ENCODE results near the gene HIVEP3. TPM values are rescaled to one million over a fixed set of nuclear protein-coding genes. Genes with fewer than 3 reads are reported as not detected.

The HIVEP3 gene
- total RNA-seq, 2 donors from 2014 or later, result 2.3 to 12.8 TPM

DNA sequence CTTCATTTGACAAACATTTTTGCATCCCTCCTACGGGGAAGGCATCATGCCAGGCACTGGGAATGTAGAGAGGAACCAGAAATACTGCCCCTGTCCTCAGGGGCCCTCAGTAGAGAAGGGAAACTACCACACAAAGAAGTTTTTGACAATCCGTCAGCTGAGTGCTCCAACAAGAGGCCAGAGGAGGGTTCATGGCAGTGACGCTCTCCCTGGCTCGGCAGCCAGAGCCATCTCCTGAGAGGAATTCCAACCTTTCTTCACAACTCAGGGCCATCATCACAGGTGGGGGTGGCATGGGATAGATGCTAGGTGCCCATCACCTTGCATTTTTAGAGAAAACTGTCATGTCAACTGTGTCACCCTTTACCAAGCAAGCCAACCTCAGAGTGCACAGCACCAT lies 154.1 kb downstream of the HIVEP3 start:
- Histone ChIP-seq H3K4me3 (no peak overlapping the region), H3K36me3 (no peaks in the 10 kb centered on the region), H3K27me3 (replicated peaks; ENCODE audit: insufficient read depth) (no peaks in the 10 kb centered on the region), H3K4me1 (ENCODE audit: control insufficient read depth in 1 of 2, low read depth in 2 of 2) (no peaks in the 10 kb centered on the region), H3K9me3 (no peaks in the 10 kb centered on the region), H3K27ac (no peak overlapping the region)
- DNase-seq (ENCODE audit: low spot score) (no peak), ATAC-seq (ENCODE audit: insufficient number of reproducible peaks, low FRiP score, low read depth) (no peak)
- TF ChIP-seq, protein P1, sequence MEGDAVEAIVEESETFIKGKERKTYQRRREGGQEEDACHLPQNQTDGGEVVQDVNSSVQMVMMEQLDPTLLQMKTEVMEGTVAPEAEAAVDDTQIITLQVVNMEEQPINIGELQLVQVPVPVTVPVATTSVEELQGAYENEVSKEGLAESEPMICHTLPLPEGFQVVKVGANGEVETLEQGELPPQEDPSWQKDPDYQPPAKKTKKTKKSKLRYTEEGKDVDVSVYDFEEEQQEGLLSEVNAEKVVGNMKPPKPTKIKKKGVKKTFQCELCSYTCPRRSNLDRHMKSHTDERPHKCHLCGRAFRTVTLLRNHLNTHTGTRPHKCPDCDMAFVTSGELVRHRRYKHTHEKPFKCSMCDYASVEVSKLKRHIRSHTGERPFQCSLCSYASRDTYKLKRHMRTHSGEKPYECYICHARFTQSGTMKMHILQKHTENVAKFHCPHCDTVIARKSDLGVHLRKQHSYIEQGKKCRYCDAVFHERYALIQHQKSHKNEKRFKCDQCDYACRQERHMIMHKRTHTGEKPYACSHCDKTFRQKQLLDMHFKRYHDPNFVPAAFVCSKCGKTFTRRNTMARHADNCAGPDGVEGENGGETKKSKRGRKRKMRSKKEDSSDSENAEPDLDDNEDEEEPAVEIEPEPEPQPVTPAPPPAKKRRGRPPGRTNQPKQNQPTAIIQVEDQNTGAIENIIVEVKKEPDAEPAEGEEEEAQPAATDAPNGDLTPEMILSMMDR (IDR thresholded peaks at IDR 0.05), result no peak

DNA sequence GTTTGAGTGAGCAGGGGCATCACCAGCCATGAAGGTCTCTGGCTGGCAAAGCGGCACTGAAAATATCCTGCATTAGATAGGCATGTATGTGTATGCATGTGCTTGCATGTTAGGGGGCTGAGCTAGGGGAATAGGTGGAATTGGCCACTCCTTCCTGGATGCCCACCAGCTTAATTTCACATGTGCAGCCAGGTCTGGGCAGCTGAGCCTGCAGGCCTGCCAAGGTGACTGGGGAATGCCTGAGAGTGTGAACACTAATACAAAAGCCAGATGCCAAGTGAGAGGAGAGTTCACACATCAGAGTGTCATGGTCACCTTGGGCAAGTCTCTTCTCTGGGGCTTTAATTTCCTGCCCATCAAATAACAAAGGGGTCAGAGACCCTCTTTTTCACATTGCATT lies 155.9 kb downstream of the HIVEP3 start:
- Histone ChIP-seq H3K4me1 (ENCODE audit: control insufficient read depth in 1 of 2, low read depth in 2 of 2) (no peaks in the 10 kb centered on the region), H3K9me3 (no peaks in the 10 kb centered on the region), H3K4me3 (no peak overlapping the region), H3K27me3 (replicated peaks; ENCODE audit: insufficient read depth) (no peaks in the 10 kb centered on the region), H3K36me3 (no peaks in the 10 kb centered on the region), H3K27ac (no peak overlapping the region)
- TF ChIP-seq, protein P1 (IDR thresholded peaks at IDR 0.05), result no peak
- ATAC-seq (ENCODE audit: insufficient number of reproducible peaks, low FRiP score, low read depth), result no peak
- DNase-seq (ENCODE audit: low spot score), result no peak

DNA sequence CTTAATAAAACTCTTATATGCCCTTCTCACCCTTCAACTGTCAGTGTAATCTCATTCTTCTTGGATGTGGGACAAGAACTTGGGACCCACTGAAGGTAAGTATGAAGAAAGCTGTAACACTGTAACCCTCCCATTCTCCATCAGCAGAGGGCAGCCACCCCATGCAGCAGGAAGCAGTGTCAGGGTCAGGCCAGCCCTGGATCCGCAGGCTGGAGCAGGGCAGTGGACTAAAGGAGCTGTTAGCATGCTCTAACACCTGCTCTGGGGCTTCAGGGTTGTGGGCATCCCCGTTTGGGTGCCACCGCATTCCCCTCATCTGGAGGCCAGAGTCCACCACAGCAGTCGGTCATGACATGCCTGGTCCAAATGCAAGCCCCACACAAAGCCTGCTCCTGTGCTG lies 156.5 kb downstream of the HIVEP3 start:
- ATAC-seq (ENCODE audit: insufficient number of reproducible peaks, low FRiP score, low read depth), result no peak
- no peak overlapping the region for H3K27ac ChIP-seq
- H3K36me3 ChIP-seq, result no peaks in the 10 kb centered on the region
- DNase-seq (ENCODE audit: low spot score), result no peak
- no peaks in the 10 kb centered on the region for H3K4me1 ChIP-seq (ENCODE audit: control insufficient read depth in 1 of 2, low read depth in 2 of 2)
- H3K9me3 ChIP-seq, result no peaks in the 10 kb centered on the region
- no peaks in the 10 kb centered on the region for H3K27me3 ChIP-seq (replicated peaks; ENCODE audit: insufficient read depth)
- TF ChIP-seq, protein P1 (IDR thresholded peaks at IDR 0.05), result no peak
- no peak overlapping the region for H3K4me3 ChIP-seq

DNA sequence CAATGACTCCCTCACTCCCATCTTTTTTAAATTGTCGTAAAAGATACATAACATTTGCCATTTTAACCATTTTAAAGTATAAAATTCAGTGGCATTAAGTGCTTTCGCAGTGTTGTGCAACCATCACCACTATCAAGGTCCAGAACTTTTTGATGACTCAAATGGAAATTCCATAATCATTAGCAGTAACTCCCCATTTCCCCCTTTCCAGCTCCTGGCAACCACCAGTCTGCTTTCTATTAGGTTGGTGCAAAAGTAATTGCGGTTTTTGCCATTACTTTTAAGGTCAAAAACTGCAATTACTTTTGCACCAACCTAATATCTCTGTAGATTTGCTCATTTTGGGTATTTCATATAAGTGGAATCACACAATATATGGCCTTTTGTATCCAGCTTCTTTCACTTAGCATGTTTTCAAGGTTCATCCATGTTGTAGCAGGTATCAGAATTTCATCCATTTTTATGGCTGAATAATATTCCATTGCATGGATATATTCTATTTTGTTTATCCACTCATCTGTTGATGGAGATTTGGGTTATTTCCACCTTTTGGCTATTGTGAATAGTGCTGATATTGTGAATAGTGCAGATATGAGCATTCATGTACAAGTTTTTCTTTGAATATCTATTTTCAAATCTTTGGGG lies 159.7 kb downstream of the HIVEP3 start:
- no peak overlapping the region for H3K4me3 ChIP-seq

DNA sequence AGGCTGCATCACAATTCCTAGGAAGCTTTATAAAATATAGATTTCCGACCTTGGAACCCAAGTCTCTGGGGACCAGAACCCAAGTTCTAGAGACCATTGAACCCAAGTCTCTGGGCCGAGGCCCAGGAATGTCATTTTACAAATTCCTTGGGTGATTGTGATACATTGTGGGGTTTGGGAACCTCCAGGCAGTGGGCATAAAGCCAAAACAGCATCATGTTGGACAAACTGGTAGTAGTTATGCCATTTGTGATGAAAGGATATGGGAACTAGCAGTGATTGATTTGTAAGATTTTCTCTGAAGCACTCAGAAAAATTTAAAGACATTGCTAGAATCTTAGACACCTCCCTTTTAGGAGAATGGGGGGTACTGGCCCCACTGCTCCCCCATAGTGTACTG lies 160.2 kb downstream of the HIVEP3 start:
- Histone ChIP-seq H3K4me1 (ENCODE audit: control insufficient read depth in 1 of 2, low read depth in 2 of 2) (no peaks in the 10 kb centered on the region), H3K9me3 (no peaks in the 10 kb centered on the region), H3K4me3 (no peak overlapping the region), H3K27me3 (replicated peaks; ENCODE audit: insufficient read depth) (no peaks in the 10 kb centered on the region), H3K27ac (no peak overlapping the region), H3K36me3 (no peaks in the 10 kb centered on the region)
- DNase-seq (ENCODE audit: low spot score) (no peak), ATAC-seq (ENCODE audit: insufficient number of reproducible peaks, low FRiP score, low read depth) (no peak)
- TF ChIP-seq, protein P1 (IDR thresholded peaks at IDR 0.05), result no peak

More for the DNA sequence above, 159.7 kb downstream of the HIVEP3 start:
- H3K9me3 ChIP-seq, result no peaks in the 10 kb centered on the region
- DNase-seq (ENCODE audit: low spot score) (no peak), ATAC-seq (ENCODE audit: insufficient number of reproducible peaks, low FRiP score, low read depth) (no peak)
- no peaks in the 10 kb centered on the region for H3K36me3 ChIP-seq
- H3K27ac ChIP-seq, result no peak overlapping the region
- TF ChIP-seq, protein P1 (IDR thresholded peaks at IDR 0.05), result no peak
- H3K27me3 ChIP-seq (replicated peaks; ENCODE audit: insufficient read depth), result no peaks in the 10 kb centered on the region
- H3K4me1 ChIP-seq (ENCODE audit: control insufficient read depth in 1 of 2, low read depth in 2 of 2), result no peaks in the 10 kb centered on the region
